Naive B cell (primary cell): Measurements from ENCODE around the gene KCNMB1. TPM values are rescaled to one million over a fixed set of nuclear protein-coding genes. Genes with fewer than 3 reads are reported as not detected.

ENCODE experiments used
- ATAC-seq, 2 donors: fragments of 150-1000 bp; cut with Tn5 transposase; 2 replicates each; pipeline ENCODE4 v1.10.0; 2021; ENCODE audit warnings: low read depth in 2 of 2, mild to moderate bottlenecking in 2 of 2, moderate library complexity in 2 of 2
- DNase-seq: peaks from one replicate; pipeline ENCODE4 v3.0.0; 2022
- H3K27ac Mint-ChIP-seq, 6 donors: one replicate each; pipeline ENCODE4 v1.8.0; 2020 to 2022; ENCODE audit warnings: mild to moderate bottlenecking in 6 of 6, mixed read lengths in 6 of 6, moderate library complexity in 5 of 6, inconsistent platforms in 2 of 6
- H3K27me3 Mint-ChIP-seq, 3 donors: one replicate each; pipeline ENCODE4 v1.8.0; 2021 to 2022; ENCODE audit warnings: mixed read lengths in 3 of 3, mild to moderate bottlenecking in 1 of 3
- H3K36me3 Mint-ChIP-seq, 2 donors: one replicate each; pipeline ENCODE4 v1.8.0; 2020 to 2022; ENCODE audit warnings: mixed read lengths in 2 of 2, inconsistent platforms in 1 of 2, mild to moderate bottlenecking in 1 of 2
- H3K4me1 Mint-ChIP-seq, 3 donors: one replicate each; pipeline ENCODE4 v1.8.0; 2020 to 2022; ENCODE audit warnings: mixed read lengths in 3 of 3, inconsistent platforms in 1 of 3, mild to moderate bottlenecking in 1 of 3, moderate library complexity in 1 of 3
- H3K4me3 Mint-ChIP-seq, 8 donors: one replicate each; pipeline ENCODE4 v1.8.0; 2020 to 2022; ENCODE audit warnings: mild to moderate bottlenecking in 8 of 8, mixed read lengths in 8 of 8, moderate library complexity in 8 of 8, inconsistent platforms in 2 of 8
- H3K9me3 Mint-ChIP-seq, 7 donors: one replicate each; pipeline ENCODE4 v1.8.0; 2020 to 2022; ENCODE audit warnings: mixed read lengths in 7 of 7, mild to moderate bottlenecking in 5 of 7, inconsistent platforms in 2 of 7, moderate library complexity in 1 of 7
- polyA plus RNA-seq, 6 donors: library from polyadenylated mRNA; unstranded; fragments of 300-500 nt; fragmentation: Illumina TruSeq; gene quantifications; one replicate each; pipeline ENCODE4 v1.2.3, GENCODE V29; 2021; ENCODE audit warnings: low read depth in 6 of 6

KCNMB1 gene
- polyA plus RNA-seq, 6 donors from 2014 or later, result not detected

DNA sequence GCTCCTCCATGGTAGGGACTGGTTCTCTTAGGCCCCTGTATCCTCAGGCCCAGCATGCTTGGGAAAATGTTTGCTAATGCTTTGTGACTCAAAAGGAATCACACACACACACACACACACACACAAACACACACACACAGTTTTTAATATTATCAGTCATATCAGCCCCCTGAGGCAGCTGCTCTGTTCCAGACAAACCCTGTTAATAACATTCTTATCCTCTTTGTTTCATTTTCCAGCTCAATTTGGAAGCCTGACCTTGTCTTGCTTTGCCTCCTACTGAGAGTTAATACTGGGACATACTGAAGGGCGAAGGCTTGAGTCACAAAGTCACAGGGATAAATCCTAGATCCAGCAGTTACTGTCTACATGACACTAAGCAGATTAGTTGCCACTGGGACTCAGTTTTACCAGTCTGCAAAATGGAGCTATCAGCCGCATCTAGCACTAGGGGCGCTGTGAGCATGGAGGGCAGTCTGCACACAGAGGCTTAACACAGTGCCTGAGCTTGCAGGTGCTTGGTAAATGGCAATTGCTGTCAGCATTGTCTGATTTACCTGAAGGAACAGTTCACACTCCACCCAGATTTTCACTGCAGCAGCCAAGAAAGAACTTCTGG is 37.1 kb upstream of the KCNMB1 start:
- Mint-ChIP-seq H3K4me3 (no peak overlapping the region), H3K36me3 (no peaks in the 10 kb centered on the region), H3K27ac (peak overlapping the region in 1 of 6 donors; percentile 67), H3K9me3 (no peaks in the 10 kb centered on the region), H3K4me1 (no peaks in the 10 kb centered on the region), H3K27me3 (peaks cover 16 to 24% (median 23%) of the 10 kb centered on the region in 3 donors)
- ATAC-seq (no peak), DNase-seq (no peak)

- Mint-ChIP-seq H3K27ac (no peak overlapping the region), H3K4me1 (peaks cover under 1 to 3% (median 2%) of the 10 kb centered on the region in 3 donors), H3K36me3 (no peaks in the 10 kb centered on the region), H3K9me3 (no peaks in the 10 kb centered on the region), H3K27me3 (peaks cover 19 to 24% (median 23%) of the 10 kb centered on the region in 3 donors), H3K4me3 (no peak overlapping the region)
- ATAC-seq, result no peak
- DNase-seq, result no peak
These were observed 36.6 kb upstream of the KCNMB1 start for GRCh38 chr5:170425731-170426130.

DNA sequence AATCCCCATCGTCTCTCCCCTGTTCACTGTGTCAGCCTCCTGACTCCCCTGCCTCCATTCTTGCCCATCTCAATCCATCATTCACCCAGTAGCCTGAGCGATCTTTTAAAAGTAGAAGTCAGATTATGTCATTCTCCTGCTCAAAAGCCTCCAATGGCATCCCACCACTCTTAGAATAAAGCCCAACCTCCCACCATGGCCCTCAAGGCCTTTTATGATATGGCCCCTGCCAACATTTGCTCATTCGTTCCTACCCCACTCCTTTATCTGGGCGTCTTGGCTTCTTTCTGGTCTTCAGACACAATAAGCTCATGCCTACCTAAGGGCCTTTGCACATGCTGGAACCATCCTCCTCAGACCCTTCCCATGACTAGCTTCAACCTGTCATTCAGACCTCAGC is 35.5 kb upstream of the KCNMB1 start:
- H3K9me3 Mint-ChIP-seq, result no peaks in the 10 kb centered on the region
- peaks cover 2 to 6% (median 3%) of the 10 kb centered on the region in 3 donors for H3K4me1 Mint-ChIP-seq
- H3K27me3 Mint-ChIP-seq, result peaks cover 15 to 19% (median 16%) of the 10 kb centered on the region in 3 donors
- no peaks in the 10 kb centered on the region for H3K36me3 Mint-ChIP-seq
- H3K4me3 Mint-ChIP-seq, result no peak overlapping the region
- H3K27ac Mint-ChIP-seq, result no peak overlapping the region
- DNase-seq (no peak), ATAC-seq (no peak)

- no peaks in the 10 kb centered on the region for H3K9me3 Mint-ChIP-seq
- H3K27me3 Mint-ChIP-seq, result peaks cover 17 to 21% (median 18%) of the 10 kb centered on the region in 3 donors
- DNase-seq (no peak), ATAC-seq (no peak)
- H3K27ac Mint-ChIP-seq, result no peak overlapping the region
- no peaks in the 10 kb centered on the region for H3K36me3 Mint-ChIP-seq
- peaks cover 2 to 6% (median 3%) of the 10 kb centered on the region in 3 donors for H3K4me1 Mint-ChIP-seq
- H3K4me3 Mint-ChIP-seq, result no peak overlapping the region
These were observed 34.5 kb upstream of the KCNMB1 start for GRCh38 chr5:170423692-170424091.

DNA sequence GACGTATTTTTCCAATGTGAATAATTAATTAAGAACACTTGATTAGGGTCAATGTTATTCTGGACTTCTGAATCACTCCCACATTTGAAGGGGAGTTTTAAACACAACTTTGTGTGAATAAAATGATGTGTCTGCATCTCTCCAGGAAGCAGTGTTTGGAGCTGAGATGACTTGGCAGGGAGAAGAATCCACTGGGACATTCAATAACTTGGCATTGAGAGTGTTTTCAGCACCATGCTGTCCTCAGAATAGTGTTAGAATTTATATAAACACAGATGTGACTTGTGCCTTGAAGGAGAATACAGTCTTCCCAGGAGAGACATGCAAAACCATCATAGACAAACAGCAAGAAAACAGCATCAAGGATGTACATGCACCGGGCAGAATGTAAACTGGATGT is 32.7 kb upstream of the KCNMB1 start:
- DNase-seq (no peak), ATAC-seq (no peak)
- Mint-ChIP-seq H3K27me3 (peaks cover 15 to 18% (median 16%) of the 10 kb centered on the region in 3 donors), H3K36me3 (no peaks in the 10 kb centered on the region), H3K9me3 (no peaks in the 10 kb centered on the region), H3K4me1 (peaks cover 2 to 6% (median 3%) of the 10 kb centered on the region in 3 donors), H3K27ac (no peak overlapping the region), H3K4me3 (no peak overlapping the region)

- ATAC-seq, result peak; percentile 47 to 51
- Mint-ChIP-seq H3K4me3 (no peak overlapping the region), H3K9me3 (no peaks in the 10 kb centered on the region), H3K36me3 (no peaks in the 10 kb centered on the region), H3K27me3 (peaks cover 15 to 18% (median 16%) of the 10 kb centered on the region in 3 donors), H3K27ac (no peak overlapping the region), H3K4me1 (peaks cover 2 to 6% (median 3%) of the 10 kb centered on the region in 3 donors)
- DNase-seq, result peak; percentile 44
These were observed 31.7 kb upstream of the KCNMB1 start for GRCh38 chr5:170420806-170421412.

DNA sequence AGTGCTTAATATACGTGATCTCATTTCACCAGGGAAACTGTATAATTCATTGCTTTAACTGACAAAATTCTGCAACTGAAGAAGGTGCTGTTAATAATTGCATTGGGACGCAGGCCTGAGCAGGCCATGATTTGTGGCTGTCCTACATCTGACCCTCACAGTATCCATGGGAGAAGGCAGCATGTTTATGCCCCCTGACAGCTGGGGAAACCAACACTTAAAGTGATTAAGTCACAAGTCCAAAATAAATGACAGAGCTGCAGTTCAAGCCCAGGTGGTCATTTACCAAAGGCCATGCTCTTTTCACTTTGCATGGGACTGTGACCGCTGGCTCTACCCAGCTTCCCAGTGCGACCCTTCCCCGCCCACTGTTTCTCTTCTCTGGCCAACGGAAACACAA is 30.5 kb upstream of the KCNMB1 start:
- H3K4me1 Mint-ChIP-seq, result peaks cover 2 to 15% (median 8%) of the 10 kb centered on the region in 3 donors
- no peaks in the 10 kb centered on the region for H3K36me3 Mint-ChIP-seq
- H3K27me3 Mint-ChIP-seq, result peaks cover 9 to 14% (median 12%) of the 10 kb centered on the region in 3 donors
- H3K9me3 Mint-ChIP-seq, result no peaks in the 10 kb centered on the region
- no peak overlapping the region for H3K27ac Mint-ChIP-seq
- ATAC-seq, result no peak
- H3K4me3 Mint-ChIP-seq, result no peak overlapping the region
- DNase-seq, result no peak

GRCh38 chr5:170418736-170419135 is 29.6 kb upstream of the KCNMB1 start:
- Mint-ChIP-seq H3K36me3 (no peaks in the 10 kb centered on the region), H3K27me3 (peaks cover 9 to 12% (median 11%) of the 10 kb centered on the region in 3 donors), H3K27ac (peak overlapping the region in 2 of 6 donors; percentile 52 to 70), H3K9me3 (no peaks in the 10 kb centered on the region), H3K4me1 (peaks cover 2 to 15% (median 8%) of the 10 kb centered on the region in 3 donors), H3K4me3 (no peak overlapping the region)
- DNase-seq, result no peak
- ATAC-seq, result no peak

DNA sequence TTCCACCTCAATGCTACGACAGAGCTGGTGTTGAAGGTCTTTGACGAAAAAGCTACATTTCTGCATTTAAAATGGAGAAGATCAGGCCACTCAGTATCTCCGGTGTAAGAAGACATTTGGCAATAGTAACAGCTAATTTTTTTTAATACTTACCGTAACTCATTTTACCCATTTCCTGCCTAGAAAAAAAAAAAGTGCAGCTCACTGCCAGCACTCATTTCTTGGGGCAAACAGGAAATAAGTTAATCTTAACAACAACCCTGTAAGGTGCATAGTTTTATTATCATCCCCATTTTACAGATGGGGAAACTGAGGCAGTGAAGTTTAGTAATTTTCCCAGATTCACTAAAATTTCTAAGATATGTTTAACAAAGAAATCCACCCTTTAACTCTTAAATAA is 27.4 kb upstream of the KCNMB1 start:
- H3K27ac Mint-ChIP-seq, result no peak overlapping the region

DNA sequence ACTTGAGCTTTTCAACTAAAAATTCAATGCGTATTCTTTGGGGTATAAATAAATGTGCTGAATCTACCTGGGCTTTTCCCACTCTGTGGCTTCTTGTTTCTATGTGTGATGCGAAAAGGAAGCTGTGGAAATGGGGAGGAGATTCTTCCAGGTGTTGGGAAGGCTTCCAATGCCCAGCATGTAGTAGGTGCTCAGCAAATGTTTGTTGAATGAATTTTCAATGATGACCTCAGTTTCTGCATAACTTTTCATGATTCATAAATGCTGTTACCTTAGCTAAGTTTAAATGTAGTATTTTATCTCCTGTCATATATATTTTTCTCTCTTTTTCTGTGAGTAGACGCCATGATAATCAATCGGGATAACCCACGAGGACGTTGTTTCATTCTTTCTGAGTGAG is 25.6 kb upstream of the KCNMB1 start:
- Mint-ChIP-seq H3K27ac (no peak overlapping the region), H3K4me1 (peaks cover 0 to 9% (median 5%) of the 10 kb centered on the region in 3 donors), H3K4me3 (no peak overlapping the region), H3K9me3 (no peaks in the 10 kb centered on the region), H3K36me3 (no peaks in the 10 kb centered on the region), H3K27me3 (peaks cover 0 to 11% (median 9%) of the 10 kb centered on the region in 3 donors)
- ATAC-seq (no peak), DNase-seq (no peak)

More for the DNA sequence above, 27.4 kb upstream of the KCNMB1 start:
- Mint-ChIP-seq H3K36me3 (no peaks in the 10 kb centered on the region), H3K9me3 (no peaks in the 10 kb centered on the region), H3K27me3 (peaks cover 5 to 11% (median 9%) of the 10 kb centered on the region in 3 donors), H3K4me1 (peaks cover 2 to 15% (median 8%) of the 10 kb centered on the region in 3 donors), H3K4me3 (peak overlapping the region in 1 of 8 donors; percentile 6)
- ATAC-seq (no peak), DNase-seq (no peak)

GRCh38 chr5:170413897-170414296 is 24.7 kb upstream of the KCNMB1 start:
- Mint-ChIP-seq H3K9me3 (no peaks in the 10 kb centered on the region), H3K27me3 (peaks cover 0 to 7% (median 6%) of the 10 kb centered on the region in 3 donors), H3K4me3 (no peak overlapping the region), H3K36me3 (no peaks in the 10 kb centered on the region), H3K4me1 (peaks cover 0 to 9% (median 5%) of the 10 kb centered on the region in 3 donors), H3K27ac (peak overlapping the region in 1 of 6 donors; percentile 45)
- no peak for DNase-seq
- ATAC-seq, result no peak

DNA sequence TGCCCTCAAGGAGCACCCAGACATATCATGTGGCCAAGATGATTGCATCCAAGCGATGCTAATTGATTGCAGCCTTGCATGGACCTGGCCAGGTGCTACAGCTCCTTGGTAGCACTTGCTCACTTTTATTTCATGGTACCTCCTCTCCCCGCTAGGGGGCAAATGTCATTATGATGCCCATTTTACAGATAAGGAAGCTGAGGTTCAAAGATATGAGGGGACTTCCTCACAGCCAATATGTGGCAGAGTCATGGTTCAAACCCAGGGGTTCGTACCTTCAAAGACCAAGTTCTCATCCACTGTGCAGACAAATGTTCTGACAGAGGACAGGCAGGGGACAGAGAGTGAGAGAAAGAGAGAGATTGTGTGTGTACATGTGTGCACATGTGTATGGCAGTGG is 21.9 kb upstream of the KCNMB1 start:
- H3K36me3 Mint-ChIP-seq, result no peaks in the 10 kb centered on the region
- no peak overlapping the region for H3K4me3 Mint-ChIP-seq
- H3K9me3 Mint-ChIP-seq, result no peaks in the 10 kb centered on the region
- H3K4me1 Mint-ChIP-seq, result peaks cover 3 to 14% (median 5%) of the 10 kb centered on the region in 3 donors
- no peak for ATAC-seq
- no peaks in the 10 kb centered on the region for H3K27me3 Mint-ChIP-seq
- H3K27ac Mint-ChIP-seq, result peak overlapping the region in 1 of 6 donors; percentile 17
- DNase-seq, result no peak

GRCh38 chr5:170410401-170410800 is 21.2 kb upstream of the KCNMB1 start:
- H3K36me3 Mint-ChIP-seq, result no peaks in the 10 kb centered on the region
- no peak overlapping the region for H3K4me3 Mint-ChIP-seq
- H3K4me1 Mint-ChIP-seq, result peaks cover 8 to 16% (median 10%) of the 10 kb centered on the region in 3 donors
- no peak for DNase-seq
- no peak for ATAC-seq
- no peaks in the 10 kb centered on the region for H3K9me3 Mint-ChIP-seq
- no peaks in the 10 kb centered on the region for H3K27me3 Mint-ChIP-seq
- peak overlapping the region in 1 of 6 donors; percentile 42 for H3K27ac Mint-ChIP-seq
